GM10266 (cell line): ENCODE data around the gene CIAO2A.

Experiments
- DNase-seq: peaks from one replicate; pipeline ENCODE4 v3.0.0; 2012; ENCODE audit errors: extremely low spot score
- TF ChIP-seq, protein P1 (sequence below): IDR thresholded peaks from 2 replicates; pipeline ENCODE4 v1.5.1; 2012; ENCODE audit warnings: mild to moderate bottlenecking, low read depth; ENCODE audit not compliant: control insufficient read depth, insufficient read depth; ENCODE audit errors: missing control alignments

Gene CIAO2A, protein sequence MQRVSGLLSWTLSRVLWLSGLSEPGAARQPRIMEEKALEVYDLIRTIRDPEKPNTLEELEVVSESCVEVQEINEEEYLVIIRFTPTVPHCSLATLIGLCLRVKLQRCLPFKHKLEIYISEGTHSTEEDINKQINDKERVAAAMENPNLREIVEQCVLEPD

DNA sequence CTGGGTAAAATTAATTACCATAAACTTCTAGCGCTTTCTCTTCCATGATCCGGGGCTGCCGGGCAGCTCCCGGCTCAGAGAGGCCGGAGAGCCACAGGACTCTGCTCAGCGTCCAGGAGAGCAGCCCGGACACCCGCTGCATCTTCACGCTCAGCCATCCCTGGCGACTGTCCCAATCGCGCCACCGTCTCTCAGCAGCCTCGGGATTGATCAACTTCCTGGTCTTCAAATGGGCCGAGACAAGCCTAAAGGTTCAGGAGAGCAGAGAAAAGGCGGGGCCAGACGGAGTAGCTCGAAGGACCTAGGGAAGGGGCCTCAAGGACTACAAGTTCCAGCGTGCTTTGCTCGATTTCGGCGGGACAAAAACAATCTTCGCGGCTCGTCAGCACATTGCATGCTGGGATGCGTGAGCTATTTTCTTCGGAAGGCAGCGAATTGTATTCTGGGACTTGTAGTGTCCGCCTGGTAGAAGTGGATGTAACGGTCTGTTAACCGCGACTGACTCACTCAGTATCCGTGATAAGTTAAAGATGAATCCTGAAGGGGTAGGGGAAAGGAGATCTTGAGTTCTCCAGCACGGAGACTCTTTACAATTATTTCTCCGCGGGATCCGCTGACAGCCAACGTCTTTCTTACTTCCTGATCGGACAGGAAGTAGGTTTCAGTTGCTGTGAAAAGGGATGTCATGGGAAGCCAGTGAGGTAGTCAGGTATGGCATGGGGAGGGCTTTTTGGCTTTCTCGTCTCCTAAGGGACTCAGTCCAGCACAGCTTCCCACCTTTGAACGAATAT, at the start of gene CIAO2A:
TSS of gene CIAO2A (minus strand) at position 212 of the 791 bp plus-strand sequence. CDS start at position 142, 70 bp downstream.
- TF ChIP-seq, protein P1, sequence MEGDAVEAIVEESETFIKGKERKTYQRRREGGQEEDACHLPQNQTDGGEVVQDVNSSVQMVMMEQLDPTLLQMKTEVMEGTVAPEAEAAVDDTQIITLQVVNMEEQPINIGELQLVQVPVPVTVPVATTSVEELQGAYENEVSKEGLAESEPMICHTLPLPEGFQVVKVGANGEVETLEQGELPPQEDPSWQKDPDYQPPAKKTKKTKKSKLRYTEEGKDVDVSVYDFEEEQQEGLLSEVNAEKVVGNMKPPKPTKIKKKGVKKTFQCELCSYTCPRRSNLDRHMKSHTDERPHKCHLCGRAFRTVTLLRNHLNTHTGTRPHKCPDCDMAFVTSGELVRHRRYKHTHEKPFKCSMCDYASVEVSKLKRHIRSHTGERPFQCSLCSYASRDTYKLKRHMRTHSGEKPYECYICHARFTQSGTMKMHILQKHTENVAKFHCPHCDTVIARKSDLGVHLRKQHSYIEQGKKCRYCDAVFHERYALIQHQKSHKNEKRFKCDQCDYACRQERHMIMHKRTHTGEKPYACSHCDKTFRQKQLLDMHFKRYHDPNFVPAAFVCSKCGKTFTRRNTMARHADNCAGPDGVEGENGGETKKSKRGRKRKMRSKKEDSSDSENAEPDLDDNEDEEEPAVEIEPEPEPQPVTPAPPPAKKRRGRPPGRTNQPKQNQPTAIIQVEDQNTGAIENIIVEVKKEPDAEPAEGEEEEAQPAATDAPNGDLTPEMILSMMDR = no peak
- DNase-seq = peak; percentile 85

- TF ChIP-seq, protein P1 = no peak
- no peak for DNase-seq
Measured at GRCh38 chr15:64143276-64143675, 49.6 kb upstream of the CIAO2A start.

DNA sequence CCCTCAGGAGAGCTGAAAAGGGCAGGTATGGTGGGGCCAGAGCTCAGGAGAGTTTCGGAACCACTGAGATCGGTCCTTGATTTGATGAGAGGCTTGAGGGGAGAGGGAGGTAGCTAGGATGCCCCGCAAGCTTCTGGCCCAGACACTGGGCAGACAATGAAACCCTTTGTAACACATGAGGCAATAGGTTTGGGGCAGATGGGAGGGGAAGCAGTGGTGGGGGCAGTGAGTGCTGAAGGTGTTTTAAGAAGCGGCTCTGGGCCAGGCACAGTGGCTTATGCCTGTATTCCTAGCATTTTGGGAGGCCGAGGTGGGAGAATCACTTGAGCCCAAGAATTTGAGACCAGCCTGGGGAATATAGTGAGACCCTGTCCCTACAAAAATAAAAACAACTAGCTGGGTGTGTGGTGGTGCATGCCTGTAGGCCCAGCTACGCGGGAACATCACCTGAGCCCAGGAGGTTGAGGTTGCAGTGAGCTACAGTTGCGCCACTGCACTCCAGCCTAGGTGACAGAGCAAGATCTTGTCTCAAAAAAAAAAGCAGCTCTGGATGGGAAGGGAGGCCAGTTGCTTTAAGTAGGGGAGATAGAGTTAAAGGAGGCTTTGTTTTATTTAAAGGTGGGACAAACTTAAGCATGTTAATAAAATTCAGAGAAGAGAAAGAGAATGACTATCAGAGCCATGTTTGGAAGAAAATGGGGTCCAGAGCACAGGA, 48.3 kb upstream of the CIAO2A start:
- TF ChIP-seq, protein P1 = no peak

GRCh38 chr15:64138331-64138941, 44.8 kb upstream of the CIAO2A start:
- DNase-seq = no peak
- TF ChIP-seq, protein P1 = no peak

More for the DNA sequence above, 48.3 kb upstream of the CIAO2A start:
- no peak for DNase-seq

GRCh38 chr15:64137226-64137833, 43.7 kb upstream of the CIAO2A start:
- no peak for DNase-seq

DNA sequence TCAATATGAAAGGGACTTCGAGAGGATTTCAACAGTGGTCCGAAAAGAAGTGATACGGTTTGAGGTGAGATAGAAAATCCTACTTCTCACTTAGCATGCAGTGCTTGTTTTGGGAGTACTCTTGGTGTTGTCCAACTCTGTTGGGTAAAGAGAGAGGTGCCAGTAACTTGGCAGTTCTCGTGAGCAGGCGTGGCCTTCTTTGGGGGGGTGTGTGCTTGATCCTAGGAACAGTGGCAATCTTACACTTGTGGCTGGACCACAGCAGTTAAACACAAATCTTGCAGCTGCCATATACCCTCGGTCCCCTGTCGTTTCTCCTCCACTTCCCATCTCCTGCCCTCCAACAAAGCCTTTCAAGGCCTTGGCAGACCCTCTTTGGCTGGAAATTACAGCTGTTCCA, 42.7 kb upstream of the CIAO2A start:
- TF ChIP-seq, protein P1 = no peak
- no peak for DNase-seq

More at GRCh38 chr15:64137226-64137833, 43.7 kb upstream of the CIAO2A start:
- TF ChIP-seq, protein P1 = no peak
